GM21619 (cell line): ENCODE results near the gene RAB24.

ENCODE experiments used
- ATAC-seq: cut with Tn5 transposase; IDR thresholded peaks from one replicate; pipeline ENCODE4 v1.9.1; 2021; ENCODE audit not compliant: unreplicated experiment

RAB24 gene

DNA sequence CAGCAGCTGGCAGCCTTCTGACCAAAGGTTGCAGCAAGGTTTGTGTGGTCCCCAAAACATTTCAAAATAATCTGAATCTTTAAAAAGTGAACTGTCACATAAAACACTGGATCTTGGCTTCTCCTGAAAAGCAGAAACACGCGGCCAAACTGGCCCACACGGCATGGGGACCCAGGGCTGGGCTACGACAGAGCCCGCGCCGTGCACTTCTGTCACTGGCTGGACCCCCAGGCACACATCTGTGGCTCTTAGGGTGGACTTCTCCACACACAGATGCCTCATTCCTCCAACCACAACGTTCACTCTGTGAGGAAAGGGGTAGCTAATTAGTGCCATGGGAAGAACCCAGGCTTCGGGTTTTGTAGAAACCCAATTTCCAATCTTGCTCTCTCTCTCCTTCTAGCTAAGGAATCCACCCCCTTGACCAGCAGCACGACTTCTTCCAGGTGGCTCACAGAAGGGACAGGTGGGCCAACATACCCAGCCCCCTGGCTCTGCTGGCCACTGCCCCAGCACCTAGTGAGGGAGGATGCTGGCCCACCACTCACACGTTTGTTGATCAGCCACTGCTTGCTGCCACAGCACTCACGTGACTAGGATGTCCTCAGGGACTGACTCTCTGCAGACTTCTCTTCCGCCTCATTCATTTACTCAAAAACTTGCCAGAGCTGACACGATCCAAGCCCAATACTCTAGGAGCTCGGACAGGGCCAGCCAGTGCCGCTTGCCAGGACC lies 30.1 kb upstream of the RAB24 start:
- no peak for ATAC-seq

DNA sequence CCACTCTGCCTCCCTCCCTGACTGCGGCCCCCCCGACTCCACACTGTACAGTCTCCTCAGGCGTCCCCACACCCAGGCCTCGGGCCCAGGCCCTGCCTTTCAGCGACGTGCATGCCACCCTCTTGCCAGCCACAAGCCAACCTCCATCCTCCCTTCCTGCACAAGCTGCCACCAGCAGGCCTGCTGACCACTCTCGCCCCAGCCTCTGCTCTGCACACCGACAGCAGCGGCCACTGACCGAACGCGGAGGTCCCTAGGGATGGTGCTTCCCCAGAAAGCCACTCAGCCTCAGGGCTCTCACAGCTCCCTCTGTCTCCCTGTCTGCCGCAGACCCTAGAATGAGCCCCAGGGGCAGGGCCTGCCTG lies 29.4 kb upstream of the RAB24 start:
- ATAC-seq, result no peak

DNA sequence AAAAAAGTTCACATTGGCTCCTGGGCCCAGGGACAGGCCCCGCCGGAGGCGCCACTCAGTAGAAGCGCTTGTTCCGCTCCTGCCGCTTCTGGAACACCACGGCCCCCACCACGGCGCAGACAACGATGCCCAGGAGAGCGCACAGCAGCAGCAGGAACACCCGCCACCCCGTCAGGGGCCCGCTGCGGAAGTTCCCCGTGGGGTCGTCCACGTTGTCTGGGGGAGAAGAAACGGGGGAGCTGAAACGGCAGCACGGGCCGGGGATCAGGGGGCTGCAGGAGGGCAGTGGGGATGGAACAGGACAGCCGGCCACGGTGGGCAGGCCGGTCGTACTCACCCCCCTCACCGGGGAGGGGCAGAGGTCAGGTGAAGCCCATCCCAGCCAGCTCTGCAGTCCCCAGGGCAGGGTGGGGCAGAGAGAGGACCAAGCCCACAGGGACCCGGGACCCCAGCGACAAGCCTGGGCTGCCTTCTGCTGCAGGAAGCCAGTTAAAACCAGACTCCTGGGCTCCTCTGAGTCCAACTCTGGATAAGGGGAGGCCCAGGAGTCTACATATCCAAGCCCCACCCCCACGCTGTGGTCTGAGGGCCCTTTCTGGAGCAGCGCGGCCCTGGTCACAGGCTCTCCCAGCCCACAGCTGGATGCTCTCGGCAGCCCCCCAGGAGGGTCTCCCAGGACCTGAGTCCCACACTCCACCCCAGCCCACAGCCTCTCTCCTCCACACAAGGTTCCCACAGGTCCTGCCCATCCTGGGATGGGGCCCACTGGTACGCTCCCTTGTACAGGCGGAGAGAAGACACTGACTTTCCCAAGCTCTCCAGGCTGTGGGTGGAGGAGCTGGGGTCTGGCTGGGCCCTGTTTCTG lies 28.7 kb upstream of the RAB24 start:
- no peak for ATAC-seq

DNA sequence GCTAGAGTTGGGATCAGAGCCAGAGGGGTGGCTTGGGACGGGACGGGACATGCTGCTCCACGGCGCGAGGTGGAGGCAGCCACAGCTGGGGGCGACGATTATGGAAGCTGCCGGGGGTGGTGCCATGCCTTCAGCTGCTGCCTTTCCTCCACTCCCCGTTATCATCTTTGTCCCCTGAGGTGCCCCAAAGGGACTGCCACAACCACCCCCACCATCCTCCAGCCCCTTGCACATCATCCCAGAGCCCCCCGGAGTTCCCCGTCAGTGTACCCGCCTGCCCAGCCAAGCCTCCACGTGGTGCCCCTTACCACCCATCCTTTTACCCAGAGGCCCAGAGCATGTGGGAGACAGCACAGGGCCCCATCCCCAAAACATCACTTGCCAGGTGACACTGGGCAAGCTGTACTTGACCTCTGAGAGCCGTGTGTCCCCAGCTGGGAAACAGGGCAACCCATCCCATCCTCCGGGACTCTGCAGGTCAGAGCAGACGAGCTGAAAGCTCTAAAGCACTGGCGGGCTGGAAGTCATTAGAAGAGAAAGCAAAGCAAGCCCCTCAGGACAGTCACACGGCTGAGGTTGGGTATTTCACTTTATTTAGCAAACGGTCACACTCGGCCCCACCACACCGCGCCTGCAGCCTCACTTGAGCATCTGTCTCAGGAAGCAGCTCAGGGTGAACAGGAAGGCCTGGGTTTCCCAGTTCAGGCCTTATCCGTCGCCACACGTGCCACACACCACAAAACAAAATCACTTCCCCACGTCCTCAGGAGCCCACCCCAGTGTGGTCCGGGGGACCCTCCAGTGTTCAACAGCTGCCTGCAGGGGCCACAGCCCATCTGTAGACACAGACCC lies 27.7 kb upstream of the RAB24 start:
- ATAC-seq, result no peak

DNA sequence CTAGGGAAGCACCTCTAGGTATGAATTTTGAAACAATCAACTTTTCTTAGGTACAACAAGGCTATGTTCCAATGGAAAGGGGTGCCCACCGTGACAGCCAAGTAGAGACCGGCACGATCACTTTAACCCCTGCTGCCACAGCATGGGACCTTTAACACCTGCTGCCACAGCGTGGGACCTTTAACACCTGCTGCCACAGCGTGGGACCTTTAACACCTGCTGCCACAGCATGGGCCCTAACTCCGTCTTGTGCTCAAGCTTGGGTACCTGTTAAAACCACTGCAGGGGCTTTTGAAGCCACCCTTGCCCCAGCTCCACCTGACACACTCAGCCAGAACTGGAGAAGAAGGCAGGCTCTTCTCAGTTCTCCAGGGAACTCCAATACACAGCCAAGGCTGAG lies 26.4 kb upstream of the RAB24 start:
- ATAC-seq, result no peak

GRCh38 chr5:177328545-177329231 lies 25.2 kb upstream of the RAB24 start:
- no peak for ATAC-seq

DNA sequence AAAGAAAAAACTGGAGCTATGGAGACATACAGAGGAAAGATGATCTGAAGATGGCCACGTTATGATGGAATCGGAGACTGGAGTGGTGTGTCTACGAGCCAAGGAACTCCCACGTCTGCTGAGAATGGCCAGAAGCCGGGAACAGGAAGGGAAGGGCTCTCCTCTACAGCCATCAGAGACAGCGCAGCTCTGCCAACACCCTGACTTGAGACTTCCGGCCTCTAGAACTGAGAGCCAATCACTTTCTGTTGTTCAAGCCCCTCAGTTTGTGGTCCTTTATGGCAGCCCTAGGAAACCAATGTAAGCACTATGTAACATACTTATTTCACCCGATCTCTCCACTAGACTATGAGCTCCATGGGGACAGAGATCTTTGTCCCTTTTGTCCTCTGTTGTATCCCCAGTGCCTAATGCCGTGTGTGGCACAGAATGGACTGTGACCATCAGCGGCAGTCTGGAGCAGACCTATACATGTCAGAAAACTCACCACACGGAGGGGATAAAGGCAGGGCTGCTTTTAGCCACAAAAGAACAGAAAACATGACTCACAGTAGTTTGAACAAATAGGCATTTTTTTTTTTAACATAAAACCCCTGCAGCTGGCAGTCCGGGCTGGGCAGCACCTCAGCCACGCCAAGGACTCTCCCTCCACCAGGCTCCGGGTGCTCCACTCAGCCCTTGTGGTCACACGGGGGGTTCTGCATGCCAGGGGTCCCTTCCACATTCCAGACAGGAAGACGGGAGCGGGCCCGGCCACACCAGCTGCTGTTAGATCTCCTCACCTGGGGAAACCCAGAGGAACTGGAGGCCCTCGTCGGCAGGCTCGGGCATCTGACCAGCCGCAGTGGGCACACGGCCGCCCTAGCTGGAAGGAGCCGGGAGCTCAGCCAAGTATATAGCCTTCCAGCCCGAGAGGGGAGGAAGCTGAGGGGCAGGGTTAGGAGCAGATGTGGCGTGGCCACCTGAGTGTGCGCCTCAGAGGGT lies 24.3 kb upstream of the RAB24 start:
- ATAC-seq, result no peak

GRCh38 chr5:177325868-177326381 lies 22.4 kb upstream of the RAB24 start:
- ATAC-seq, result no peak

DNA sequence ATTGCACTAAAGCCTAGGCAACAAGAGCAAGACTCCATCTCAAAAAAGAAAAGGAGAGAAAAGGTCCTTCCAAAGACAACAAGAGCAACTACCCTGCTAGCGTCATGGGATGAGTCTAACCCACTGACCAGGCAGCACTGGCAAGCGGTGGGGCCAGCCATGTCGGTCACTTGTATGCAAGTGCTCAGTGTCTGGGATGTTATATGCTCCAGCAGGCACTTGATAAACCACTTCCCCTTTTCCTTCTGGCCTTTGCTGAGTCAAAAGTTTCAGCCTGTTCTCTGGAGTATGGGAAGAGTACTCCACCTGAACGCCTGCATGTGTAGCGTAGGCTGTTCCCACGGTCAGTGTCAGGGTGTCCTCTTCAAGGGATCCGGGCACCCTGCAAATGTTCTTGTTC lies 17.4 kb upstream of the RAB24 start:
- no peak for ATAC-seq

- ATAC-seq, result no peak
These were observed 16.5 kb upstream of the RAB24 start for GRCh38 chr5:177319913-177320588.

- ATAC-seq, result no peak
These were observed 14.4 kb upstream of the RAB24 start for GRCh38 chr5:177317959-177318377.

DNA sequence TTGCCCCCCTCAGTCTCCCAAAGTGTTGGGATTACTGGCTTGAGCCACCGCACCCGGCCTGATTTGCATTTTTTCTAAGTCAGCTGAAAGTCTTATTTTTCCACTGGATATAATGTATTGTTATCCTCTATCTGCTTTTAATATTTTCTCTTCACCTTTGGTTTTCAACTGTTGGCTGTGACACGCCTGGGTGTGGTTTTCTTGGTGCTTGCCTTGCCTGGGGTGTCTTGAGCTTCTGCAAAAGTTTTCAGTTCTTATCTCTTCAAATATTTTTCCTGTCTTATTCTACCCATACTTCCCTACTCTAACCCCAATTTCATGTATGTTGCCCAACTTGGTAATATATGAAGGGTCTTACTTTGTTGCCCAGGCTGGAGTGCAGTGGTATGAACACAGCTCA lies 12.5 kb upstream of the RAB24 start:
- no peak for ATAC-seq

DNA sequence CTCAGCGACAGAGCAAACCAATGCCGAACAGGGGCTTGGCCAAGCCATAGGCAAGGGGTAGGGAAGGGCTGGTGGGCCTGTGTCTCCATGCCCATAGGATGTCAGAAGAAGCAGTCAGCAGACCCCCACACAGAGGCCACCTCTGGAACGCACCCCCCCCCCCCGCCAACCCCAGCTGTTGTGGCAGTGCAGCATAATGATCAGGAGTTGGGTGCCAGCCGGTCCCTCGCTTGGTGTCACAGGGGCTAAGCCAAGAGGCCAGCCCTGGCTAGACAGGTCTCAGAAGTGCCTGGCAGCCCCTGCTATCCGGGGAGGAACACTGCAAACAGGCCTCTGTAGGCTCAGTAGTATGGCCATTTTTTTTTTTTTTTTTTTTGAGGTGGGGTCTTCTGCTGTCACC lies 11.9 kb upstream of the RAB24 start:
- ATAC-seq, result no peak

GRCh38 chr5:177314376-177315342 lies 11.1 kb upstream of the RAB24 start:
- no peak for ATAC-seq

- no peak for ATAC-seq
These were observed 10.2 kb upstream of the RAB24 start for GRCh38 chr5:177313561-177314259.

- ATAC-seq, result peak; percentile 28
These were observed 9.2 kb upstream of the RAB24 start for GRCh38 chr5:177312649-177313181.
